WERI-Rb-1 (cell line): ENCODE results near the gene VAT1L.

Experiments used
- DNase-seq: peaks from one replicate; pipeline ENCODE4 v3.0.0-alpha.2; 2020
- H3K27ac ChIP-seq: fragments of 250-450 bp; sonication (Bioruptor Pico); 2 replicates; pipeline ENCODE4 v1.5.1; 2020; ENCODE audit warnings: mild to moderate bottlenecking, moderate library complexity
- H3K27me3 ChIP-seq: fragments of 250-450 bp; sonication (Bioruptor Pico); 2 replicates; pipeline ENCODE4 v1.5.1; 2021; ENCODE audit warnings: mild to moderate bottlenecking, low read depth, moderate library complexity; ENCODE audit not compliant: insufficient read depth, severe bottlenecking
- H3K36me3 ChIP-seq: fragments of 250-450 bp; sonication (Bioruptor Pico); 2 replicates; pipeline ENCODE4 v1.5.1; 2020; ENCODE audit warnings: mild to moderate bottlenecking, moderate library complexity
- H3K4me3 ChIP-seq: 2 replicates; pipeline ENCODE4 v1.5.1; 2011; ENCODE audit warnings: low read depth, mild to moderate bottlenecking, control low read depth, low read length
- H3K9me3 ChIP-seq: fragments of 250-450 bp; sonication (Bioruptor Pico); 2 replicates; pipeline ENCODE4 v1.5.1; 2021; ENCODE audit warnings: mild to moderate bottlenecking, moderate library complexity; ENCODE audit not compliant: severe bottlenecking
- TF ChIP-seq, protein P1 (sequence below): IDR thresholded peaks from 2 replicates; pipeline ENCODE4 v1.5.1; 2011; ENCODE audit warnings: low read depth, mild to moderate bottlenecking, control low read depth, inconsistent platforms, low read length

Gene VAT1L

DNA sequence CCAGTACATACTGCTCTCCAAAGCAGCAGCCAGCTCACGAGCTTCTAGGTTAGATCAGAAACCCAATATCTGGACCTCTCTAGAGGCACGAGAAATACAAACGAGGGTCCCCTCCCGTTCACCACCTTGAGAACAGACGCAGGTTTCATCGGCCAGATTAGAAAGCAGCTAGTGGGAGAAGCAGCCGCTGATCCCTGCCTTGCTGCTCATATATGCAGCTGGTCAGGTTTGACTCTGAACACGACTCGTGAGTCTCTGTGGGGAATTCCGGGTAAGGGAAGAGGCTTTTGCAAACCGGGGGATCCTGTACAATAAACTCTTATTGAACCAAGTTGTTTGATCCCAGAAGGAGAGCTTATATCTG is 1.6 kb downstream of the VAT1L start:
- no peaks in the 10 kb centered on the region for H3K36me3 ChIP-seq
- peak; percentile 27 for DNase-seq
- no peak overlapping the region for H3K27ac ChIP-seq
- H3K9me3 ChIP-seq = no peaks in the 10 kb centered on the region
- peak overlapping the region; percentile 46 for H3K4me3 ChIP-seq
- TF ChIP-seq, protein P1, sequence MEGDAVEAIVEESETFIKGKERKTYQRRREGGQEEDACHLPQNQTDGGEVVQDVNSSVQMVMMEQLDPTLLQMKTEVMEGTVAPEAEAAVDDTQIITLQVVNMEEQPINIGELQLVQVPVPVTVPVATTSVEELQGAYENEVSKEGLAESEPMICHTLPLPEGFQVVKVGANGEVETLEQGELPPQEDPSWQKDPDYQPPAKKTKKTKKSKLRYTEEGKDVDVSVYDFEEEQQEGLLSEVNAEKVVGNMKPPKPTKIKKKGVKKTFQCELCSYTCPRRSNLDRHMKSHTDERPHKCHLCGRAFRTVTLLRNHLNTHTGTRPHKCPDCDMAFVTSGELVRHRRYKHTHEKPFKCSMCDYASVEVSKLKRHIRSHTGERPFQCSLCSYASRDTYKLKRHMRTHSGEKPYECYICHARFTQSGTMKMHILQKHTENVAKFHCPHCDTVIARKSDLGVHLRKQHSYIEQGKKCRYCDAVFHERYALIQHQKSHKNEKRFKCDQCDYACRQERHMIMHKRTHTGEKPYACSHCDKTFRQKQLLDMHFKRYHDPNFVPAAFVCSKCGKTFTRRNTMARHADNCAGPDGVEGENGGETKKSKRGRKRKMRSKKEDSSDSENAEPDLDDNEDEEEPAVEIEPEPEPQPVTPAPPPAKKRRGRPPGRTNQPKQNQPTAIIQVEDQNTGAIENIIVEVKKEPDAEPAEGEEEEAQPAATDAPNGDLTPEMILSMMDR = no peak
- H3K27me3 ChIP-seq = peaks cover 22% of the 10 kb centered on the region

DNA sequence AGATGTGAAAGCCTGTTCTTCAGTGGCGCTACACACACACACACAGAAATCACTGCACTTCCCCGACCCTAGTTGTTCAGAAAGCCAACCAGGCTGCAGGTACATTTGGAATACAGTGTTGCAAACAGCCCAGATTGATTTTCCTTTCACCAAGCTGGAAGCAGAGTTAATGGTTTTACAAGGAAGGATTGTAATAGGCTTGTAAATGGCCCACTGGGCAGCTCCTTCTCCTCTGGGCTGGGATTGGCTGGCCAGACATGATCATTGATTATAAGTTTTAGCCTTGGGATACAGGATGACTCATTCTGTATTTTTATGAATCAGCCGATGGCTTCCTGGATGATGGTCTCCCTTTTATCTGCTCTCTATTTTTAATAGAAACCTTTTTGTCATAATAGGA is 2.5 kb downstream of the VAT1L start:
- TF ChIP-seq, protein P1 = no peak
- H3K27ac ChIP-seq = no peak overlapping the region
- no peak for DNase-seq
- H3K4me3 ChIP-seq = no peak overlapping the region
- H3K9me3 ChIP-seq = no peaks in the 10 kb centered on the region
- no peaks in the 10 kb centered on the region for H3K36me3 ChIP-seq
- H3K27me3 ChIP-seq = peaks cover 22% of the 10 kb centered on the region

DNA sequence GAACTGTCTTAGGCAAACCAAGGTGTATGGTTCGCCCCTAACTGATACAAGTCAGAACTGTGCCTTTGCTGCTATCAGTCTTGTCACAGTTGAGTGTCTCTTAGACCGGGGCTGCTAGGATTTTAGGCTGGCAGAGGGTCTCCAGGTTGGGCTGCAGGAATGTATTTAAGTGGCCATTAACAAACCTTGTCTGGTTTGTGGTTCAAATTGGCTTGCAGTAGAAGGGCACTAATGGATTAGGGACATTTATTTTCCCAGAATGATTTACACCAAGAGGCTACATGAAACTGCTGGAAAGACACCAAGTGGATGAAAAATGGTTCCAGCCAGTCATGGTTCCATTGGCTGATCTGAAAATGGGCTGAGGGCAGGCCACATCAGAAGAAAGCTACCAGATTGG is 5.1 kb downstream of the VAT1L start:
- no peak overlapping the region for H3K4me3 ChIP-seq
- H3K27ac ChIP-seq = no peak overlapping the region
- H3K27me3 ChIP-seq = peaks cover 22% of the 10 kb centered on the region
- no peaks in the 10 kb centered on the region for H3K36me3 ChIP-seq
- TF ChIP-seq, protein P1 = no peak
- DNase-seq = no peak
- H3K9me3 ChIP-seq = no peaks in the 10 kb centered on the region

DNA sequence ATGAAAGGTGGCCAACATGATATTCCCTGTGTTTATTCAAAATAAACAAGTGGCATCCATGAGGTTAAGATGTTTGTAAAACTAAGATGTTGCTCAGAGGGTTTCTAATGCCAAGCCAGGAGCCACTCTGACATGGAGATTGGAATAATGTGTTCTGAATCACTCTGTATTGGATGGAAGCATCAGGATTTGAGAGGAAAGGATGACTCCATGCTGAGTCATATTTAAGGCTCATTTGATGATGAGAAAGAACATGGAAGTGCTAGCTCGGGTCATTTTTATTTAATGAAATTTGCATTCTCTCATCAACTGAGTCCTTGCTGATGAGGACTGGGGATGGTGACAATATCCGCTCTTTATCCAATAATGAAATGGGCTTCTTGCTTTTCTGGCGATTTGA is 6.2 kb downstream of the VAT1L start:
- Histone ChIP-seq H3K36me3 (no peaks in the 10 kb centered on the region), H3K27ac (no peak overlapping the region), H3K4me3 (no peak overlapping the region), H3K9me3 (no peaks in the 10 kb centered on the region), H3K27me3 (peaks cover 10% of the 10 kb centered on the region)
- TF ChIP-seq, protein P1 = no peak
- no peak for DNase-seq

DNA sequence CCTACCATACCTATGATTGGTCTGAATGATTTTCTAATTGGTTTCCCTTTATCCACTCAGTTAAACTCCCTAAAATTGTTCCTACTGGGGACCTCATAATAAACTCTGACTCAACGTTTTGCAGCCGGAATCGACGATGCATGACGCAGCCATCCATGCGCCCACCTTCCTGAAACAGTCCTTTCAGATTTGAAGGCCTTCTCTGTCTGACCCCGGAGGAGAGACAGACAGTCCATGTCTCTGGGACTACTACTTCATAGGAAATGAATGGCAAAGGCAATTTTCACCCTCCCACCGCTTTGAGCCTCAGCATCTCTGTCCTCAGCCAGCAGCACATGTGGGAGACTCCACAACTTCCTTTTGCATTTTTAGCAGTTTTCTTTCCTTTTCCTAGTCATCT is 13.5 kb downstream of the VAT1L start:
- TF ChIP-seq, protein P1 = no peak
- DNase-seq = no peak
- no peak overlapping the region for H3K27ac ChIP-seq

DNA sequence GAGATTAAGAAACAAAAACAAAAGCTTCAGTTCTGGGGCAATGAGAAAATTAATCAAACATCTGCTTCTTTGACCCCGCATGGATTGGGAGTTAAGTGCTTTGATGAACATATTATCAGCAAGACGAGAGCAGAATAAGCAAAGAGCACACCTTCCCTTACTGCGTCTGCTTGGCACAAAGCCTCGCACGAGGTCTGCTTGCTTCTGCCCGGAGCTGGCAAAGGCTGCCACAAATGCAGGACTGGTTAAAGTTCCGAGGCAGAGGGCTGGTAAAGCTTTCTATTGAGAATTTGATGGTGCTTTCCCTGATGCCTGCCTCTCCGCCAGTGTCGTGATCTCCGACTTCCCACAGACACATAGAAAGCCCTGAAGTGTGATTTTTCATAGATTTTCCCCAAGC is 17.0 kb downstream of the VAT1L start:
- TF ChIP-seq, protein P1 = no peak
- Histone ChIP-seq H3K27me3 (no peaks in the 10 kb centered on the region), H3K27ac (no peak overlapping the region), H3K4me3 (no peak overlapping the region), H3K9me3 (peaks cover 8% of the 10 kb centered on the region), H3K36me3 (no peaks in the 10 kb centered on the region)
- no peak for DNase-seq

More for the DNA sequence above, 13.5 kb downstream of the VAT1L start:
- Histone ChIP-seq H3K9me3 (no peaks in the 10 kb centered on the region), H3K4me3 (no peak overlapping the region), H3K27me3 (no peaks in the 10 kb centered on the region), H3K36me3 (no peaks in the 10 kb centered on the region)
